H9 (cell line): ENCODE results near the gene CEP85L. TPM values are rescaled to one million over a fixed set of nuclear protein-coding genes. Genes with fewer than 3 reads are reported as not detected.

Experiments used
- DNase-seq: peaks from one replicate; pipeline ENCODE4 v3.0.0-alpha.2; 2017
- H2AFZ ChIP-seq: one replicate; pipeline ENCODE4 v1.6.1; 2013; ENCODE audit warnings: mild to moderate bottlenecking, low read length, control low read depth, moderate library complexity
- H2AK5ac ChIP-seq: 2 replicates; pipeline ENCODE4 v1.6.1; 2013; ENCODE audit warnings: low read length, control low read depth, mixed read lengths; ENCODE audit not compliant: insufficient read length
- H2BK120ac ChIP-seq: one replicate; pipeline ENCODE4 v1.6.1; 2013; ENCODE audit warnings: low read depth, mild to moderate bottlenecking, low read length, control low read depth, inconsistent platforms; ENCODE audit not compliant: poor library complexity, severe bottlenecking
- H2BK12ac ChIP-seq: 2 replicates; pipeline ENCODE4 v1.6.1; 2013; ENCODE audit warnings: low read length, control low read depth, mixed read lengths, low read depth; ENCODE audit not compliant: insufficient read length
- H2BK15ac ChIP-seq: 2 replicates; pipeline ENCODE4 v1.6.1; 2013; ENCODE audit warnings: low read depth, low read length, control low read depth
- H2BK20ac ChIP-seq: one replicate; pipeline ENCODE4 v1.6.1; 2013; ENCODE audit warnings: low read depth, mild to moderate bottlenecking, low read length, control low read depth, inconsistent platforms; ENCODE audit not compliant: poor library complexity, severe bottlenecking
- H2BK5ac ChIP-seq: 2 replicates; pipeline ENCODE4 v1.6.1; 2013; ENCODE audit warnings: low read length, control low read depth, mixed read lengths; ENCODE audit not compliant: insufficient read length
- H3K14ac ChIP-seq: 2 replicates; pipeline ENCODE4 v1.6.1; 2013; ENCODE audit warnings: low read length, control low read depth; ENCODE audit not compliant: insufficient read depth
- H3K18ac ChIP-seq: 2 replicates; pipeline ENCODE4 v1.6.1; 2013; ENCODE audit warnings: low read depth, mild to moderate bottlenecking, mixed read lengths, low read length, control low read depth; ENCODE audit not compliant: insufficient read length
- H3K23ac ChIP-seq: 2 replicates; pipeline ENCODE4 v1.6.1; 2013; ENCODE audit warnings: low read length, control low read depth, mixed read lengths, low read depth; ENCODE audit not compliant: insufficient read length
- H3K23me2 ChIP-seq: 2 replicates; pipeline ENCODE4 v1.6.1; 2013; ENCODE audit warnings: low read depth, mild to moderate bottlenecking, mixed read lengths, low read length, control low read depth; ENCODE audit not compliant: insufficient read length, poor library complexity, severe bottlenecking
- H3K27ac ChIP-seq: 2 replicates; pipeline ENCODE4 v1.5.1; 2013; ENCODE audit warnings: low read length, control low read depth, mixed read lengths, low read depth; ENCODE audit not compliant: insufficient read length
- H3K27me3 ChIP-seq: 2 replicates; pipeline ENCODE4 v1.6.1; 2013; ENCODE audit warnings: low read length, control low read depth, inconsistent platforms; ENCODE audit not compliant: insufficient read depth
- H3K4ac ChIP-seq: 2 replicates; pipeline ENCODE4 v1.6.1; 2013; ENCODE audit warnings: low read depth, mild to moderate bottlenecking, control low read depth, inconsistent platforms, low read length, moderate library complexity
- H3K4me1 ChIP-seq: 2 replicates; pipeline ENCODE4 v1.6.1; 2013; ENCODE audit warnings: low read length, control low read depth, inconsistent platforms; ENCODE audit not compliant: insufficient read depth
- H3K4me2 ChIP-seq: 2 replicates; pipeline ENCODE4 v1.6.1; 2013; ENCODE audit warnings: low read length, control low read depth, mixed read lengths; ENCODE audit not compliant: insufficient read length, insufficient read depth
- H3K56ac ChIP-seq: 2 replicates; pipeline ENCODE4 v1.6.1; 2013; ENCODE audit warnings: low read depth, mild to moderate bottlenecking, mixed read lengths, low read length, control low read depth; ENCODE audit not compliant: insufficient read length
- H3K79me1 ChIP-seq: 2 replicates; pipeline ENCODE4 v1.6.1; 2013; ENCODE audit warnings: low read depth, mild to moderate bottlenecking, moderate library complexity, low read length, control low read depth, inconsistent platforms; ENCODE audit not compliant: insufficient read depth, poor library complexity, severe bottlenecking
- H3K79me2 ChIP-seq: 2 replicates; pipeline ENCODE4 v1.6.1; 2013; ENCODE audit warnings: low read length, control low read depth, inconsistent platforms; ENCODE audit not compliant: insufficient read depth
- H3K9ac ChIP-seq: 2 replicates; pipeline ENCODE4 v1.6.1; 2013; ENCODE audit warnings: low read length, control low read depth, mixed read lengths; ENCODE audit not compliant: insufficient read length; ENCODE audit errors: extremely low read depth
- H3K9me3 ChIP-seq: one replicate; pipeline ENCODE4 v1.6.1; 2013; ENCODE audit warnings: low read depth, low read length, inconsistent platforms; ENCODE audit not compliant: control insufficient read depth
- H3T11ph ChIP-seq: one replicate; pipeline ENCODE4 v1.6.1; 2013; ENCODE audit warnings: mild to moderate bottlenecking, low read length, control low read depth, inconsistent platforms
- H4K20me1 ChIP-seq: one replicate; pipeline ENCODE4 v1.6.1; 2013; ENCODE audit not compliant: control insufficient read depth, insufficient read length, insufficient read depth
- H4K5ac ChIP-seq: 2 replicates; pipeline ENCODE4 v1.6.1; 2013; ENCODE audit warnings: low read depth, mild to moderate bottlenecking, mixed read lengths, low read length, control low read depth; ENCODE audit not compliant: insufficient read length
- H4K8ac ChIP-seq: replicated peaks from 2 replicates; pipeline ENCODE4 v1.6.1; 2013; ENCODE audit warnings: low read length, control low read depth, mixed read lengths, low read depth; ENCODE audit not compliant: insufficient read length
- H4K91ac ChIP-seq: 2 replicates; pipeline ENCODE4 v1.6.1; 2013; ENCODE audit warnings: low read depth, mild to moderate bottlenecking, moderate library complexity, mixed read lengths, low read length, control low read depth; ENCODE audit not compliant: insufficient read length
- H3K27ac Mint-ChIP-seq, 3 experiments: 2 replicates in 2 of 3; 3 replicates in 1 of 3; pipeline ENCODE4 v1.8.0; 2020 to 2021; ENCODE audit warnings: mixed read lengths in 3 of 3, mild to moderate bottlenecking in 1 of 3, moderate library complexity in 1 of 3
- H3K27me3 Mint-ChIP-seq: 2 replicates; pipeline ENCODE4 v1.8.0; 2021; ENCODE audit warnings: low read depth, mild to moderate bottlenecking, moderate library complexity, mixed read lengths
- H3K36me3 Mint-ChIP-seq, 3 experiments: 2 replicates in 2 of 3; 3 replicates in 1 of 3; pipeline ENCODE4 v1.8.0; 2020 to 2021; ENCODE audit warnings: low read depth in 3 of 3, mixed read lengths in 3 of 3; ENCODE audit not compliant: insufficient read depth in 1 of 3
- H3K4me1 Mint-ChIP-seq, 2 experiments: 2 replicates each; pipeline ENCODE4 v1.8.0; 2020; ENCODE audit warnings: mixed read lengths in 2 of 2
- H3K4me3 Mint-ChIP-seq, 2 experiments: 2 replicates in 1 of 2; 3 replicates in 1 of 2; pipeline ENCODE4 v1.8.0; 2020 to 2021; ENCODE audit warnings: mild to moderate bottlenecking in 2 of 2, mixed read lengths in 2 of 2, moderate library complexity in 1 of 2
- H3K9me3 Mint-ChIP-seq, 2 experiments: 2 replicates in 1 of 2; 3 replicates in 1 of 2; pipeline ENCODE4 v1.8.0; 2020; ENCODE audit warnings: mild to moderate bottlenecking in 2 of 2, mixed read lengths in 2 of 2, moderate library complexity in 1 of 2
- WGBS: extraction: QIAGEN DNeasy Blood & Tissue Kit; methylation state at CpG from one replicate; pipeline ENCODE4 v1.1.7; 2013; ENCODE audit warnings: missing lambda C conversion rate, low lambda C conversion rate, mixed read lengths; ENCODE audit not compliant: insufficient read length; ENCODE audit errors: extremely low coverage; 5-methylcytosine and 5-hydroxymethylcytosine counted together
- total RNA-seq: library from RNA; stranded (reverse); gene quantifications from 2 replicates; pipeline ENCODE4 v1.2.1, GENCODE V29; 2021
- TF ChIP-seq, protein P1 (sequence below): fragments of 200-600 bp; sonication (generic); conservative IDR thresholded peaks from 3 replicates; pipeline ENCODE4 v1.8.0; 2021; ENCODE audit warnings: antibody characterized with exemption, mild to moderate bottlenecking

Gene CEP85L
- total RNA-seq, 1 experiment from 2014 or later: 3.8 TPM

DNA sequence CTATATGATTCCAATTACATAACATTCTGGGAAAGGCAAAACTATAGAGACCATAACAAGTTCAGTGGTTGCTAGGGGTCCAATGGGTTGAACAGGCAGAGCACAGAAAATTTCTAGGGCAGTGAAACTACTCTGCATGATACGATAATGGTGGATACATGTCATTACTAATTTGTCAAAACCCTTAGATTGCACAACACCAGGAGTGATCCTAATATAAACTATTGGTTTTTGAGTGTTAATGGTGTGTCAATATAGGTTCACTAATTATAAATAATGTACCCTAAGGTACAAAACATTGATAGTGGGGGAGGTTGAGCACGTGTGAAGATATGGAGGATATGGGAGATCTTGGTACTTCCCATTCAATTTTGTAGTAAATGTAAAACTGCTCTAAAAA lies 145.7 kb downstream of the CEP85L start:
- Histone ChIP-seq H3K4ac (no peak overlapping the region), H3K23me2 (no peaks in the 10 kb centered on the region), H3K9me3 (no peaks in the 10 kb centered on the region), H3T11ph (no peak overlapping the region), H2BK12ac (no peak overlapping the region), H3K27me3 (no peaks in the 10 kb centered on the region), H3K79me1 (no peaks in the 10 kb centered on the region), H3K79me2 (no peaks in the 10 kb centered on the region), H2BK20ac (no peak overlapping the region), H2BK15ac (no peak overlapping the region), H3K9ac (no peak overlapping the region), H3K14ac (no peak overlapping the region), H2AFZ (no peak overlapping the region), H4K20me1 (no peaks in the 10 kb centered on the region), H3K56ac (no peak overlapping the region), H3K4me2 (no peak overlapping the region), H4K5ac (no peak overlapping the region), H4K8ac (no peak overlapping the region), H3K27ac (no peak overlapping the region), H2AK5ac (no peak overlapping the region), H3K4me1 (no peaks in the 10 kb centered on the region), H2BK120ac (no peak overlapping the region), H2BK5ac (no peak overlapping the region), H3K18ac (no peak overlapping the region), H3K23ac (no peak overlapping the region), H4K91ac (no peak overlapping the region)
- no CpG with 5 or more reads among the region's 2 CpGs for WGBS
- Mint-ChIP-seq H3K9me3 (peaks cover 2 to 4% of the 10 kb centered on the region in 2 experiments; a peak in 3 of 5 replicates), H3K36me3 (peaks cover 3 to 5% (median 3%) of the 10 kb centered on the region in 3 experiments), H3K4me1 (no peaks in the 10 kb centered on the region), H3K4me3 (no peak overlapping the region), H3K27ac (peak overlapping the region in 1 of 3 experiments; percentile 11; a peak in 1 of 7 replicates), H3K27me3 (no peaks in the 10 kb centered on the region)
- TF ChIP-seq, protein P1, sequence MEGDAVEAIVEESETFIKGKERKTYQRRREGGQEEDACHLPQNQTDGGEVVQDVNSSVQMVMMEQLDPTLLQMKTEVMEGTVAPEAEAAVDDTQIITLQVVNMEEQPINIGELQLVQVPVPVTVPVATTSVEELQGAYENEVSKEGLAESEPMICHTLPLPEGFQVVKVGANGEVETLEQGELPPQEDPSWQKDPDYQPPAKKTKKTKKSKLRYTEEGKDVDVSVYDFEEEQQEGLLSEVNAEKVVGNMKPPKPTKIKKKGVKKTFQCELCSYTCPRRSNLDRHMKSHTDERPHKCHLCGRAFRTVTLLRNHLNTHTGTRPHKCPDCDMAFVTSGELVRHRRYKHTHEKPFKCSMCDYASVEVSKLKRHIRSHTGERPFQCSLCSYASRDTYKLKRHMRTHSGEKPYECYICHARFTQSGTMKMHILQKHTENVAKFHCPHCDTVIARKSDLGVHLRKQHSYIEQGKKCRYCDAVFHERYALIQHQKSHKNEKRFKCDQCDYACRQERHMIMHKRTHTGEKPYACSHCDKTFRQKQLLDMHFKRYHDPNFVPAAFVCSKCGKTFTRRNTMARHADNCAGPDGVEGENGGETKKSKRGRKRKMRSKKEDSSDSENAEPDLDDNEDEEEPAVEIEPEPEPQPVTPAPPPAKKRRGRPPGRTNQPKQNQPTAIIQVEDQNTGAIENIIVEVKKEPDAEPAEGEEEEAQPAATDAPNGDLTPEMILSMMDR: no peak
- no peak for DNase-seq
